Tibial nerve (tissue), 4 donors: Measurements from ENCODE around the gene VSIG10L2. TPM values are rescaled to one million over a fixed set of nuclear protein-coding genes. Genes with fewer than 3 reads are reported as not detected.

ENCODE experiments used
- DNase-seq, 2 donors: peaks; one replicate each; pipeline ENCODE4 v3.0.0-alpha.2; 2019; ENCODE audit warnings: low spot score in 2 of 2
- H3K27ac ChIP-seq, 4 donors: fragments of 200-600 bp; sonication (generic) in 3 of 4; one replicate each; pipeline ENCODE4 v1.5.1; 2017 to 2019; ENCODE audit warnings: mild to moderate bottlenecking in 1 of 4
- H3K27me3 ChIP-seq, 2 donors: fragments of 200-600 bp; sonication (generic) in 1 of 2; one replicate each; pipeline versions ENCODE4 v1.5.1 to v1.6.0; 2017 to 2019
- H3K36me3 ChIP-seq, 3 donors: fragments of 200-600 bp; sonication (generic); one replicate each; pipeline ENCODE4 v1.5.1; 2018 to 2019
- H3K4me1 ChIP-seq, 4 donors: fragments of 200-600 bp; sonication (generic) in 3 of 4; one replicate each; pipeline ENCODE4 v1.5.1; 2017 to 2019
- H3K4me3 ChIP-seq, 4 donors: fragments of 200-600 bp; sonication (generic) in 3 of 4; one replicate each; pipeline ENCODE4 v1.5.1; 2017 to 2019; ENCODE audit warnings: mild to moderate bottlenecking in 1 of 4, moderate library complexity in 1 of 4
- H3K9me3 ChIP-seq, 4 donors: fragments of 200-600 bp; sonication (generic) in 3 of 4; one replicate each; pipeline ENCODE4 v1.5.1; 2017 to 2019
- EP300 ChIP-seq, 2 donors: sonication (generic); formaldehyde crosslinking; IDR thresholded peaks; one replicate each; pipeline ENCODE4 v1.6.1; 2017; ENCODE audit warnings: antibody characterized with exemption in 2 of 2, mild to moderate bottlenecking in 1 of 2
- POLR2A ChIP-seq, 2 donors: fragments of 450-650 bp; IDR thresholded peaks; one replicate each; pipeline ENCODE4 v1.6.1; 2017; ENCODE audit warnings: antibody characterized with exemption in 2 of 2, mild to moderate bottlenecking in 2 of 2, moderate library complexity in 2 of 2
- WGBS, 2 donors: methylation state at CpG; one replicate each; pipeline ENCODE4 v1.1.5; 2018; 5-methylcytosine and 5-hydroxymethylcytosine counted together
- total RNA-seq, 4 donors: library from RNA; depleted of rRNA; stranded (reverse); fragments of >200 nt; gene quantifications; one replicate each; pipeline ENCODE4 v1.1.0, GENCODE V29; 2016
- TF ChIP-seq, protein P1 (sequence below), 5 experiments: fragments of 200-600 bp in 3 of 5; fragments of 450-650 bp in 2 of 5; sonication (generic) in 3 of 5; IDR thresholded peaks; one replicate each; pipeline ENCODE4 v1.5.1; 2016 to 2019; ENCODE audit warnings: antibody characterized with exemption in 5 of 5, mild to moderate bottlenecking in 3 of 5, moderate library complexity in 2 of 5

Gene VSIG10L2
- total RNA-seq, 4 donors from 2014 or later, result not detected

DNA sequence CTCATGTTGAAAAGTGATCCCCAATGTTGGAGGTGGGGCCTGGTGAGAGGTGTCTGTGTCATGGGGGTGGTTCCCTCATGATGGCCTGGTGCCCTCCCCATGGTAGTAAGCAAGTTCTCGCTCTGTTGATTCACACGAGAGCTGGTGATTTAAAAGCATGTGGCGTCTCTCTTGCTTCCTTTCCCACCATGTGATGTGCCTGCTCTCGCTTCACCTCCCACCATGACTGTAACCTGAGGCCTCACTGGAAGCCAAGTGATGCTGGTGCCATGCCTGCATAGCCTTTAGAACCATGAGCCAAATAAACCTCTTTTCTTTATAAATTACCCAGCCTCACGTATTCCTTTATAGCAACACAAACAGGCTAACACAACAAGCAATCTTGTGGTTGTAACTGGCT, 52.4 kb downstream of the VSIG10L2 start:
- H3K36me3 ChIP-seq, result peaks cover 0 to 67% (median 0%) of the 10 kb centered on the region in 3 donors

DNA sequence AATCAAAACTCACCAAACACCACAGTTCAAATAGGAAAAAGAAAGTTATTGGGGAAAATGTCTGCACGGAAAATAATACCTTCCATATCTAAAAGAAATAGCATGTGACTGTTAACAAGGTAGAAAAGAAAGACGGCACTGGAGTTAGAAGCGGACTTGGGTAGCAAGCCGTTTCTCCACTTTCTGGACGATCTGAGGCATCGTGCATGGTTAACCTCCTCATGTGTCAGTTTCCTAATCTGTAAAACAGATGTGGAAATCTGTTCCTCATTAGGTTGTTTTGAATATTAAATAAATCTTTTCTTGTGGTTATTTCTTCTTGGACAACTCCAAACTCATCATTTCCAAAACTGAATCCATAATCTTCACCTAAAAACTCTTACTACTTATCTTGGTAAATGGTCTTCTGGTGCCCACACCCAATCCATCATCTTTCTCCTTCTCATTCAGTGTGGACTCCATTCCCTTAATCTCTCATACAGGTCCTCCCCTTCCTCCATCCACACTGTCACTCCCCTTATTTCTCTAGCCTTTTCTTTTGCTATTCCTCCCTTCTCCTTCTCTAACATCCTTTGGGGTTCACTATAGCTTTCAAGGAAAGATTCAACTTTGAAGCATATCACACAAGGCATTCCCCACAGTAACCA, 53.5 kb downstream of the VSIG10L2 start:
- 74 to 80% methylated on average over 6 of the region's 6 CpGs for WGBS, 2 donors
- no peak for DNase-seq
- Histone ChIP-seq H3K9me3 (no peaks in the 10 kb centered on the region), H3K36me3 (peaks cover 0 to 67% (median 0%) of the 10 kb centered on the region in 3 donors), H3K4me1 (no peaks in the 10 kb centered on the region), H3K4me3 (no peak overlapping the region), H3K27me3 (no peaks in the 10 kb centered on the region), H3K27ac (no peak overlapping the region)
- TF ChIP-seq, protein P1, sequence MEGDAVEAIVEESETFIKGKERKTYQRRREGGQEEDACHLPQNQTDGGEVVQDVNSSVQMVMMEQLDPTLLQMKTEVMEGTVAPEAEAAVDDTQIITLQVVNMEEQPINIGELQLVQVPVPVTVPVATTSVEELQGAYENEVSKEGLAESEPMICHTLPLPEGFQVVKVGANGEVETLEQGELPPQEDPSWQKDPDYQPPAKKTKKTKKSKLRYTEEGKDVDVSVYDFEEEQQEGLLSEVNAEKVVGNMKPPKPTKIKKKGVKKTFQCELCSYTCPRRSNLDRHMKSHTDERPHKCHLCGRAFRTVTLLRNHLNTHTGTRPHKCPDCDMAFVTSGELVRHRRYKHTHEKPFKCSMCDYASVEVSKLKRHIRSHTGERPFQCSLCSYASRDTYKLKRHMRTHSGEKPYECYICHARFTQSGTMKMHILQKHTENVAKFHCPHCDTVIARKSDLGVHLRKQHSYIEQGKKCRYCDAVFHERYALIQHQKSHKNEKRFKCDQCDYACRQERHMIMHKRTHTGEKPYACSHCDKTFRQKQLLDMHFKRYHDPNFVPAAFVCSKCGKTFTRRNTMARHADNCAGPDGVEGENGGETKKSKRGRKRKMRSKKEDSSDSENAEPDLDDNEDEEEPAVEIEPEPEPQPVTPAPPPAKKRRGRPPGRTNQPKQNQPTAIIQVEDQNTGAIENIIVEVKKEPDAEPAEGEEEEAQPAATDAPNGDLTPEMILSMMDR (IDR thresholded peaks at IDR 0.05), result no peak
- peak in 1 of 2 donors; percentile 28 for TF ChIP-seq EP300 (IDR thresholded peaks at IDR 0.05)

More for the DNA sequence above, 52.4 kb downstream of the VSIG10L2 start:
- Histone ChIP-seq H3K27ac (no peak overlapping the region), H3K4me1 (no peaks in the 10 kb centered on the region), H3K27me3 (no peaks in the 10 kb centered on the region), H3K9me3 (no peaks in the 10 kb centered on the region), H3K4me3 (no peak overlapping the region)
- WGBS, 2 donors, result 88 to 96% methylated on average over 5 of the region's 5 CpGs
- TF ChIP-seq POLR2A (IDR thresholded peaks at IDR 0.05) (no peak), EP300 (IDR thresholded peaks at IDR 0.05) (no peak)
- TF ChIP-seq, protein P1 (IDR thresholded peaks at IDR 0.05), result no peak
- DNase-seq, result no peak

DNA sequence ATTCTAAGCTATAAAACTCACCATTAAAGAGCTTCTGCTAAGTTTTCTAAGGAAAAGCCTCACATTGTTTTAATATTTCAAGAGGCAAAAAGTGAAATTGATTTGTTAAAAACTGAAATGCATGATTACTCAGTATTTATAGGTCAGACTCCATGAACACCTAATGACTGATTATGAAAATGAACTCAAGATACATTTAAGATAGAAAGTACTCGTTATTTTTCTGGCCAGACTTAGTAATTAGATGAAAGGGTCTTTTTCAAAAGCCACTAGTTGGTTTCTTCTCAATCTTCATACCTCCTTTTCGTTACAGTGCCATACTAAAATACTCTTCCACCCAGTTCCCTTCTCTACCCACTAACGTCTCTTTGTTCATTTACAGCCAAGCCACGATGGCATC, 56.3 kb downstream of the VSIG10L2 start:
- TF ChIP-seq, protein P1 (IDR thresholded peaks at IDR 0.05), result no peak
- H3K36me3 ChIP-seq, result peaks cover 0 to 58% (median 0%) of the 10 kb centered on the region in 3 donors

More for the DNA sequence above, 56.3 kb downstream of the VSIG10L2 start:
- no peak for DNase-seq
- Histone ChIP-seq H3K9me3 (no peaks in the 10 kb centered on the region), H3K4me1 (peaks cover 0 to 6% (median 0%) of the 10 kb centered on the region in 4 donors), H3K4me3 (no peak overlapping the region), H3K27me3 (no peaks in the 10 kb centered on the region), H3K27ac (no peak overlapping the region)
- WGBS, 2 donors, result 82 to 86% methylated on average over 4 of the region's 4 CpGs

Other genes with a start within 250 kb of the VSIG10L2 start
- gene PATE1, start 199.8 kb upstream of the VSIG10L2 start, total RNA-seq, result not detected
- gene PATE2, start 167.2 kb upstream of the VSIG10L2 start, total RNA-seq, result not detected
- gene PATE3, start 157.9 kb upstream of the VSIG10L2 start, total RNA-seq, result not detected
- gene PATE4, start 112.7 kb upstream of the VSIG10L2 start, total RNA-seq, result not detected
- gene HYLS1, start 58.4 kb upstream of the VSIG10L2 start, total RNA-seq, result 1 to 10 TPM in 2 of 4 donors, under 1 TPM in 2; 0.59 to 2.5 (median 1.3) TPM
- gene PUS3, start 42.8 kb upstream of the VSIG10L2 start, total RNA-seq, result 1 to 10 TPM; 3.3 to 6.6 (median 5.2) TPM
- gene DDX25, start 41.5 kb upstream of the VSIG10L2 start, total RNA-seq, result under 1 TPM in 1 of 4 donors, not detected in 3; 0.30 TPM
- gene CDON, start 116.8 kb downstream of the VSIG10L2 start, total RNA-seq, result 10 to 100 TPM; 14.4 to 25.9 (median 15.3) TPM